ENCODE data around the gene BTN3A1.

GRCh38 chr6:26450240-26450639 is 48.2 kb downstream of the BTN3A1 start:
- TF ChIP-seq TAF1 (IDR thresholded peaks at IDR 0.05; ENCODE audit: low read depth) (no peak), POLR2AphosphoS5 (IDR thresholded peaks at IDR 0.05) (no peak), CTCF (IDR thresholded peaks at IDR 0.05; ENCODE audit: poor library complexity, severe bottlenecking) (no peak), EZH2 (IDR thresholded peaks at IDR 0.05; ENCODE audit: borderline replicate concordance, insufficient read depth, low read length, poor library complexity, severe bottlenecking) (no peak), EP300 (conservative IDR thresholded peaks at IDR 0.05; ENCODE audit: poor library complexity, severe bottlenecking) (no peak), MXI1 (conservative IDR thresholded peaks at IDR 0.05; ENCODE audit: poor library complexity, severe bottlenecking) (no peak), SMC3 (conservative IDR thresholded peaks at IDR 0.05; ENCODE audit: poor library complexity) (no peak), RAD21 (conservative IDR thresholded peaks at IDR 0.05) (no peak), REST (IDR thresholded peaks at IDR 0.05; ENCODE audit: borderline replicate concordance) (no peak)

Measured in neural cell (in vitro differentiated cells).